GM12891 (cell line): ENCODE results near the gene FCGR2B.
"Not testable (repeated sequence)": the region's sequence is repeated elsewhere in the genome, so short reads cannot be mapped to it uniquely, and the experiment has no call there.

Source experiments
- DNase-seq: peaks from one replicate; pipeline ENCODE4 v3.0.0; 2011; ENCODE audit warnings: low spot score; ENCODE audit not compliant: insufficient read length
- FAIRE-seq: peaks from 2 replicates; lab custom pipeline; 2011; peaks lifted over from hg19 to GRCh38; lab: Jason Lieb, UNC
- SPI1 ChIP-seq: IDR thresholded peaks from 2 replicates; pipeline ENCODE4 v1.6.1; 2011; ENCODE audit warnings: low read depth, low read length, control low read depth

FCGR2B gene

DNA sequence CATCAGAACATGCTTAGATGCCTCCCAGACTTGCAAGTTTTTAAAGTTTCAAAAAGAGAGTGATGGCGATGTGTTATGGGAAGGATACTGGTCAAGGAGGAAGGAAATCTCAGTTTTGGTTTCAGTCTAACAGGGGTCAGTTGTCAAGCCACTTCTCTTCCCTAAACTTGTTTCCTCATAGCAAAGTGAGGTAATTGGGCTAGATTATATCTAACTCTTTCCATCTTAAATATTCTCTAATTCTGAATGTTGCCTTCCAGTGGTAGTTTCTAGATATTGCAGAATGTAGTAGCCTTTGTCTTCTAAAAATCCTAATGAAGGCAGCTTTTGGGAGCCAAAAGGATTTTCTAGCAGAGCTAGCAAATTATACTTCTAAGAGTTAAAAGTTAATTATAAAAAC is 20.2 kb upstream of the FCGR2B start:
- not testable (repeated sequence) for DNase-seq
- 0 out of 2 replicates have a peak, but pooled peaks have one; percentile 5 for TF ChIP-seq SPI1
- FAIRE-seq = peak; percentile 51

DNA sequence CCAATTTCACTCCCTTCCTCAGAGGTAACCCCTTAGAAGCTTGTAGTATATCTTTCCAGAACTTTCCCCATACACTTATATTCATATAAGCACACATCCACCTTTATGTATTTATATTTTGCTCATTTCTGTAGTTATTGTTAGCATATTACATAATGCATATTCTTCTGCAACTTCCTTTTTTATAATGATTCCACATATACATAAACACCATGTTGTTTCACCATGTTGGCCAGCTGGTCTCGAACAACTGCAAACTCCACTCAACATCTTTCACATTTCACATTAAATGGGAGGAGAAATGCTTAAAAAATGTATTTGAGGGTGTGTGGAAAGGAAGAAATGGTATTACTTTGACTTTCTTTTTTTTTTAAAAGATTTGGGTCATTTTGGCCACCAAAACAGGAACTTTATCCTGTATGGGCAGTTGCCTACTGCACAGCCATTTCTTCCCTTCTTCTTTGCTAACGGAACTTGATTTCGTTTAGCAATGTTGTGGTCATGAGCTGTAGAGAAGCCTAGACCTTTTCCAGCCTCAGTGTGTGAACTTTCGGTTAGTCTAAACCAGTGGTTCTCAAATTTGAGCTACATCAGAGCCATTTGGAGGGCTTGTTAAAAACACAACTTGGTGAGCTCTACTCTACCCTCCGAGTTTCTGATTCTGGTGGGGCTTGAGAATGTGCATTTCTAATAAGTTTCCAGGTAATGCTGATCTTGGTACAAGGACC is 19.3 kb upstream of the FCGR2B start:
- FAIRE-seq = peak; percentile 81
- not testable (repeated sequence) for DNase-seq

GRCh38 chr1:161644855-161645254 is 18.1 kb upstream of the FCGR2B start:
- FAIRE-seq = peak; percentile 43
- TF ChIP-seq SPI1 = peak; percentile 56

DNA sequence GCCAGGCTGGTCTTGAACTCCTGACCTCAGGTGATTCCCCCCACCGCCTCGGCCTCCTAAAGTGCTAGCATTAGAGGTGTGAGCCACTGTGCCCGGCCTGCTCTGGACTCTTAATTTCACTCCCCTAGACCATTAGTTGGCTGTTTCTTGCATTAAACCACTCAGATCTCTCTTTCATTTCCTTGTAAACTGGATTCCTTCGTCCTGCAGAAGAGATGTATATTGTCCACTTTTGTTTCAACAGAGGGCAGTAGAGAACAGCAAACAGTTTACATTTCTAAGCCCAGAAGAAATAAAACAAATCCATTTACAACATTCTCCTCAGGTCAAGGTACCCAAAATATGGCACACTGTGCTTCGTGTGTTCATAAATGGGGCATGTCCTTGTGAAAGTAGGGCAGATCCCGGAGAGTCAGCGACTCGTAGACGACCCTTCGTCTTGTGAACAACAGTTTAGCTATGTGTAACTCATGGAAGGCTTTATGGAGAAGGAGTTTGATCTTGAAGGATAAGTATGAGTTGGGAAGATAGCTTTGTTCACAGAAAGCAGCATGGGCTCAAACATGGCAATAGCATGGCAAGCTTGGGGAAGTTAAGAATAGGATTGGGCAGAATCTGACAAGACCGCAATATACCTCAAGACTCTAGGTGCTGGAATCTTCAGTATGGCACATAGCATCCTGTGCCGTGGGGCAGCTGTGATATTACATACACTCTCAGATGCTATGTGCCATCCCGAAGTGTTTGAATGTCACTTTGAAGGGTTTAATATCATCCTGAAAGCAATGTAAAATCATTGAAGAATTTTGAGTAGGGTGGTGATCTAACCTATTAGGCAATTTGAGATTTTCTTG is 15.2 kb upstream of the FCGR2B start:
- peak; percentile 89 for FAIRE-seq

More at GRCh38 chr1:161644855-161645254, 18.1 kb upstream of the FCGR2B start:
- DNase-seq = not testable (repeated sequence)

DNA sequence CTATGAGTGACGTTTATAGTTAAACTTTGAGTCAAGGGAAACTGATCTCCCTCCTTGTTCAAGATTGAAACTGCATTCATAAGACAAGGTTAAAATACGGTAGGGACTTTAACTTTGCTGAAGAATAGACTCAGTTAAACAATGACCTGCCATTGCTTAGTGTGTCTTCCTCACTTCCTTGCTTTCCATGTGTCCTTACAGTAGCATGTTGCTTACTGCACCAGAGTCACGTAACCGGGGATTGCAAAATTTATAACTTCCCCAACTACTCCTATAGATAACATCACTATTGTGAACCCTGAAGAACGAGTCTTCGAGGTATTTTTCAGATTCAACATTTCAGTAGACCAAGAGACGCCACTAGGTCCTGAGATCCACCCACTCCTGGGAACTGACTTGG is 9.4 kb upstream of the FCGR2B start:
- DNase-seq = not testable (repeated sequence)
- FAIRE-seq = peak; percentile 66

More for the DNA sequence above, 15.2 kb upstream of the FCGR2B start:
- DNase-seq = not testable (repeated sequence)

GRCh38 chr1:161653971-161654370 is 9.0 kb upstream of the FCGR2B start:
- DNase-seq, FAIRE-seq: not testable (repeated sequence)

DNA sequence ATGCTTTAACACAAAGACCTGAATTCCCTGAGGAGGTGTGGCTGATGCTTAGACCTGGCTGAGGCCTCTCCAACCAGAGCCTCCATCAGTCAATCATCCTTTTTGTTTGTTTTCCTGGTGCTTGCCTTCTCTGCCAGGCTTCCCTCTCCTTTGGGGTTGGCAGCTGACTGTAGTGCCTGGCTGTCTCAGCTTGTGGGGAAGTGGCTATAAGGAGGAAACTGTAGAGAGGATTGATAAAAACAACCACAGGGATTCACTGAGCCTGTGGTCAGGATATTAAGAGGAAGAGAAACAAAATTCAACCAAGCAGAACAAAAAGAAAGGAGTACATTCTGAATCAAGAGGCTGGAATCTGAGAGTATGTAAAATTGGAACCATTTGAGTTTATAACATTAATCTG is 4.4 kb upstream of the FCGR2B start:
- FAIRE-seq = peak; percentile 23
- DNase-seq = not testable (repeated sequence)

DNA sequence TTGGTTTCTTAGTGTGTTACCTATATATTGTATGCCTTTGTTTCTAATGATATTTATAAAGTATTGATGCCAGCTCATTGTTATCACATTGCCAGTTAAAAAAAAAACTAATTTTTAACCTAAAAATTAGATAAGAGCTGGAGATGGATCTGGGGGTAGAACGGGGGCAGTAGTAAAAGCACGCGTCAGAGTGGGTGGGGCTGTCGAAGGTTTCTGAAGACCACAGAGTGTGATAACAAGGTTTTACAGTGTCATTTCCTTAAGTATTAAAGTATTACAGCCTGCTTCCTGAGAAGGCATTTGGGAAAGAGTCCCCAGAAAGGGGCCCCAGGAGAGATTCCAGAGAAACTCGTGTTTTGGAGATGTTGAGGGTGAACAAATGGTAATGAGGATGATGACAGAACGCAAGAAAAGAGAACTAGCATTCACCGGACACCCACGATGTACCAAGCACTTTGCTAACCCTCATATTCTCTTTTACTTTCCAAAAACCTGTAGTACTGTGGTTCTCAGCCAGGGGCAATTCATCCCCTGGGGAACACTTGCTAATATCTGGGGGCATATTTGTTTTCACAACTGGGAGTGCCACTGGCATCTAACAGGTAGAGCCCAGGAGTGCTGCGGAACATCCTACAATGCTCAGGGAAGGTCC is 1.2 kb upstream of the FCGR2B start:
- DNase-seq = not testable (repeated sequence)

DNA sequence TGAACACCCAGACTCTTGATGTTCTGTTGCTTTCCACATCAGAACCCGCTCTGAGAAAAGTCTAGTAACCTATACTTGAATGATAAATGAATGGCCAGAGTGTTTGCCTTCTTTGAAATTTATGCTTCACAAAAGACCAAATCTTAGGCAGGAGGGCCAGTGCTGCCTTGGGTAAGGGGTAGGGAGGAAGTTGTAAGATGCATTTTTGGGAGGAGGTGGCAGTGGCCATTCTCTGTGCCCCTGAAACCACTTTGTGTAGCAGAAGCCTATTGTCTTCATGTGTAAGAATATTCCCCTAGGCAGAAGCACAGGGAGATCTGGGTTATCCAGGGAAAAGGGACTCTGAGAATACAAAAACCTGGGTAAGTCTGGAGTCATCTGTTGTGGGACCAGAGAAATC is 626 bp downstream of the FCGR2B start:
- not testable (repeated sequence) for DNase-seq, FAIRE-seq

More for the DNA sequence above, 1.2 kb upstream of the FCGR2B start:
- peak; percentile 79 for FAIRE-seq

DNA sequence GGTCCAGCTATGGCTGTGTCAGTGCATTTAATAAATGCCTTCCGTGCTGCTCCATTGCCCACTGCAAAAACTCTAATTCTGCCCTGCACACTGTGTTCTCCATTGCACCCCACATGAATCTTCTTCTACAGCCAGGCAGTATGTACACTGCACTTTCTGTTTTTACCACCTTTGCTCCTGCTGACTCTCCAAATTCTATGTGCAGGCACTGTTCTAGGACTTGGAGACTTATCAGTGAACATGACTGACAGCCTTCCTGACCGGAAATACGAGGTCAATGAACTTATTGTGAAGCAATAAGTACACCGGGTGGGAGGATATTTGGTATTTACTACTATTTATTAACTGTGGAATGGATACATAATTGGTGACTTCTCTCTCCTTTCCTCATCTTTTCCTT is 1.7 kb downstream of the FCGR2B start:
- peak; percentile 71 for FAIRE-seq
- DNase-seq = not testable (repeated sequence)

DNA sequence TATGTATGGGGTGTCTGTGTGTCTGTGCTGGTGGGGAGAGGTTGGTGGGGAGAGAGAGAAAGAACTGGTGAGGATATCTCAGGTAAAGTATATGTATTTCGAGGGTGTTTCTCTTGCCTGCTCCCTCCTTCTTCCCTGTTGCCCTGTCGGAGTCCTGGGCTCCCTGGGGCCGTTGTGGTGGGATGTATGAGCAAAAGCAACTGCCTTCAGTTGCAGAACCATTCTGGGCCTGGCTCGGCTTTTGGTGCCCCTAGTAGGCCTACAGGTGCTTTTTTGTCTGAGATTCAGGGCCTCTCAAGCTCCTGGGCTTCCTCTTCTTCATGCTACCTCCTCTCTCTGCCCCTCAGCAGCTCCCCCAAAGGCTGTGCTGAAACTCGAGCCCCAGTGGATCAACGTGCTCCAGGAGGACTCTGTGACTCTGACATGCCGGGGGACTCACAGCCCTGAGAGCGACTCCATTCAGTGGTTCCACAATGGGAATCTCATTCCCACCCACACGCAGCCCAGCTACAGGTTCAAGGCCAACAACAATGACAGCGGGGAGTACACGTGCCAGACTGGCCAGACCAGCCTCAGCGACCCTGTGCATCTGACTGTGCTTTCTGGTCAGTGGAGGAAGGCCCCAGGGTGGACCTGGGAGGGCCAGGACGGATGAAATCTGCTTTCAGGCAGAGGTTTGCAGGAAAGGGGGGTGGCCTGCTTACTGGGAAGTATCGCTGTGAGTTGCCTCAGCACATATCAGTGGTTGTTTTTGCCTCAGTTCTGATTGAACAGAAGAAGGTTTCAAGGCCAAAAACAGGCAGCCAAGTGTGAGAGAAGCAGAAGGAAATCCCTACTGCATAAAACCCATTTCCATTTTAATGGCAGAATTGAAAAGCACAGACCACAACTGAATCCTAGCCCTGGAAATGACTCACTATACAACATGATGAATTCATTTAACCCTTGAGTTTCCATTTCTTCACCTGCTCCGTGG is 8.4 kb downstream of the FCGR2B start:
- FAIRE-seq, DNase-seq: not testable (repeated sequence)

- DNase-seq, FAIRE-seq: not testable (repeated sequence)
Measured at GRCh38 chr1:161673437-161673836, 10.5 kb downstream of the FCGR2B start.

DNA sequence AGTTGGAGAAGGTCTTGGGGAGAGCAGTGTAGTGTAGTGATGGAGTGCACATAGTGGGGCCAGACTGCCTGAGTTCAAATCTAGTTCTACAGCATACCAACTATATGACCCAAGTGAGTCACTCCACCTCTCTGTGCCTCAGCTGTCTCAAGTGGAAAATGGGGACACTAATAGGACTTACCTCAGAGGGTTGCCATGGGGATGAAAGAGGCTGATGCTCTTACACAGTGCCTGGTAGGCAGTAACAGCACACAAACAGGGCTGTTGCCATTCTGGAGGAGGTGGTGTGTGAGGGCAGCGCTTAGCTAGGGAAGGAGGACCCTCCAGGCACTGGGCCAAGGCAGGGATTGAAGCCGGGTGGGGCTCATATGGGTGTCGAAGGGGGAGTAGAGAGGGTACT is 11.5 kb downstream of the FCGR2B start:
- not testable (repeated sequence) for DNase-seq

DNA sequence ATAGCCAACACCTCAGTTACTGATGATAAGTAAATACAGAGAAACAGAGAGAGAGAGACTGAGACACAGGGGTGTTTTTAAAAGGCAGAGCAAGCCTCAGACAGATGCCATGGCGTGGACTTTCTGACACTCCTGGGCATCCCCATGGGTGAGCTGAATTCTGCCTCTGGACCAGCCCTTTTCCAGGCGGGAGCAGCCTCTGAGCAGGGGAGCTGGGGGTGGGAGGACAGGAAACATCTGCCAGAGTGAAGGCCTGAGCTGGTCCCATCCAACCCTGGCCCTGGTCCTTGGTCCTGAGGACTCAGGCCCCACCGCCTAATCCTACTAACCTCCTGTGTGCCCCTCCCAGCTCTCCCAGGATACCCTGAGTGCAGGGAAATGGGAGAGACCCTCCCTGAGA is 12.0 kb downstream of the FCGR2B start:
- DNase-seq = not testable (repeated sequence)

More for the DNA sequence above, 11.5 kb downstream of the FCGR2B start:
- FAIRE-seq = not testable (repeated sequence)

More for the DNA sequence above, 12.0 kb downstream of the FCGR2B start:
- not testable (repeated sequence) for FAIRE-seq
